Right cardiac atrium (tissue), 5 donors: ENCODE data around the gene ARPC2. TPM values are rescaled to one million over a fixed set of nuclear protein-coding genes. Genes with fewer than 3 reads are reported as not detected.

Experiments used
- ATAC-seq, 2 donors: fragments of 200-7000 bp; cut with Tn5 transposase; one replicate each; pipeline versions ENCODE4 v1.8.0 to v1.9.1; 2020; ENCODE audit warnings: moderate library complexity in 2 of 2, mild to moderate bottlenecking in 1 of 2
- DNase-seq, 3 donors: peaks; one replicate each; pipeline ENCODE4 v3.0.0-alpha.2; 2020
- H3K27ac ChIP-seq: one replicate; pipeline ENCODE4 v1.5.1; 2013; ENCODE audit warnings: mild to moderate bottlenecking, low read length, control low read depth, moderate library complexity
- H3K27me3 ChIP-seq: one replicate; pipeline ENCODE4 v1.6.1; 2013; ENCODE audit not compliant: control insufficient read depth, insufficient read depth
- H3K4me1 ChIP-seq: one replicate; pipeline ENCODE4 v1.6.1; 2013; ENCODE audit warnings: low read length; ENCODE audit not compliant: control insufficient read depth, insufficient read depth
- H3K4me3 ChIP-seq: one replicate; pipeline ENCODE4 v1.5.1; 2013; ENCODE audit warnings: low read length, control low read depth
- H3K9me3 ChIP-seq: one replicate; pipeline ENCODE4 v1.6.1; 2013; ENCODE audit warnings: low read length; ENCODE audit not compliant: control insufficient read depth
- WGBS: extraction: QIAGEN DNeasy Blood & Tissue Kit; methylation state at CpG from one replicate; pipeline ENCODE4 v1.1.7; 2013; 5-methylcytosine and 5-hydroxymethylcytosine counted together
- intact Hi-C, 4 donors: fragments of 100-400 bp; cut with DNase I; formaldehyde crosslinking; loops; one replicate each; pipeline versions ENCODE4 v1.11.0 to v1.14.0; 2022 to 2023
- polyA plus RNA-seq: library from polyadenylated mRNA; stranded (reverse); fragments of 200-250 nt; gene quantifications from one replicate; pipeline ENCODE4 v1.2.3, GENCODE V29; 2013
- total RNA-seq, 4 donors: library from RNA; stranded (reverse); fragmentation: NEBNext Ultra II Directional; extraction: Animal tissue kit (Norgen Biotek cat#: 25700); gene quantifications; one replicate each; pipeline ENCODE4 v1.2.1, GENCODE V29; 2021
- donor health status: healthy with polysubstance abuse.
- donor health status: DM: no; HTN: yes; CAD: no.
- donor health status: DM: no; HTN: no; CAD: no.
- donor health status: DM: no; HTN: yes; CAD: no; lungs with severe emphysema.
- donor health status: DM: yes; HTN: yes; CAD: no.

Gene ARPC2
- total and polyA plus RNA-seq, 5 donors, result 110 to 161 (median 132) TPM

DNA sequence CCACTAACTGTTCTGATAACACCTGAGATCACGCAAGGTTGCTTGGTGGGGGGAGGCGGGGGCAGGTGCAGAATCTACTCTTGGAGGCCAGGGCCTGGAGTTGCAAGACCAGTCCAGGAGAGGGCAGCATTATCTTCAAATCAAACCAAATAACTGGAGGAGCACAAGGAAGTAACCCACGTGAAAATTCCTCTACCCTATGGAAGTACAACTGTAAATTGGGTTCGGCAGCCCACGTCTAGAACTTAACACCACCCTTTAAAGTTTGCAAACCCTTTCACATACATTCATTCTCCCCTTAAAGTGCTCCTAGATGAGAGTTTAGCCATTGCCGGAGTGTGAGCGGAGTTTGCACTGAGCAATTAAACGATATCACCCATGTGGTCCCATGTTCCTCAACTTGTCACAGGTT, 30.6 kb upstream of the ARPC2 start:
- Histone ChIP-seq H3K4me1 (no peaks in the 10 kb centered on the region), H3K4me3 (no peak overlapping the region), H3K27ac (no peak overlapping the region), H3K27me3 (no peaks in the 10 kb centered on the region), H3K9me3 (no peaks in the 10 kb centered on the region)
- peak; percentile 45 to 81 (median 64) for DNase-seq
- intact Hi-C loops, result loop anchor here in 2 of 4 donors (5.0 kb wide), 1 partner anchor 71 kb away; no protein-coding TSS in a partner anchor
- peak; percentile 92 to 93 for ATAC-seq
- WGBS, result 35% methylated on average over 8 of the region's 8 CpGs

DNA sequence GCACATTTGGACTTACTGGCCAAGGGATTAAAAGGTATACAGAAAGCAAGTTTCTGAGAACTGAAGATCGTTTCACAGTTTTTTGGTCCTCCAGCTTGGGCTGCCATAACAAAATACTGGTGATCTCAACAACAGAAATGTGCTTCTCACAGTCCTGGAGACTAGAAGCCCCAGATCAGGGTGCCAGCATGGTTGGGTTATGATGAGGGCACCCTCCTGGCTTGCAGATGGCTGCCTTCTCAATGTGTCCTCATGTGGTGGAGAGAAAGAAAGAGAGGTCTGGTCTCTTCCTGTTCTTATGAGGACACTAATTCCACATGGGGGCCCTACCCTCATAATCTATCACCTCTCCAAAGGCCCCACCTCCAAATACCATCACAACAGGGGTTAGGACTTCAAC, 30.1 kb upstream of the ARPC2 start:
- 63% methylated on average over 1 of the region's 1 CpG for WGBS
- Histone ChIP-seq H3K4me1 (no peaks in the 10 kb centered on the region), H3K4me3 (no peak overlapping the region)

DNA sequence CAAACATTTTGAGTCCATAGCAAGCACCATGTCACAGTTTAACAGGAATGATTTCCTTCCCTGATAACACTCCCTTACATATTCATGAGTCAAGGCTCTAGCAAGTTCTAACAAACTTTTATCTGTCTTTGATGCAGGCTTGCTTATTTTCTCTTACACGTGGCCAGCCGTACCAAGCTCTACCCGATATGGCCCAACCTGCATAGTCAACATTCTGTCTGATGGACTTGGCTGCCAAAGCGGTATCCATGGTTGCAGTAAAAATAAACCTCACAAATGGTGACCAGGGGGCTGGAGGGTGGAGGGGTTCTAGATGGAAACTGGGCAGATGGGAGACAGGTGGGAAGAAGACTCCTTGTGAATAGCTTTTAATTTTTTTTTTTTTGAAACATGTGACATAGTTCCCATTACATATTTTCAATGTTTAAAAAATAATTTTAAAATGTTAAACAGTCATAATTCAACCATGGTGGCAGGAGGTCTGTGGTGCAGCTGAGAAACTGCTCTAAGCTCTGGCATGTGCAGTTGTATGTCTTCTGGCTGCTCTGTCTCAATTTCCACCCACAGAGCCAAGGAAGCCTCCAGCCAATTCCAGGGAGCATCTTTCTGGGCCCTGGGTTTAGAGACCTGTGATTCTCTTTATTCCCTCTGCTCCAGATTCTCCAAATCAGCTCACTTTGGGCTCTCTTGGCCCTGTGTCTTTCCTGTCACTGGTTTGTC, 29.5 kb upstream of the ARPC2 start:
- WGBS, result 52% methylated on average over 4 of the region's 4 CpGs
- H3K9me3 ChIP-seq, result no peaks in the 10 kb centered on the region
- H3K4me3 ChIP-seq, result no peak overlapping the region
- H3K27ac ChIP-seq, result no peak overlapping the region
- intact Hi-C loops, result loop anchor here in 2 of 4 donors (5.0 kb wide), 1 partner anchor 70 kb away; no protein-coding TSS in a partner anchor
- DNase-seq, result no peak
- peak in 1 of 2 donors; percentile 34 for ATAC-seq
- H3K4me1 ChIP-seq, result no peaks in the 10 kb centered on the region
- no peaks in the 10 kb centered on the region for H3K27me3 ChIP-seq

More for the DNA sequence above, 30.1 kb upstream of the ARPC2 start:
- Histone ChIP-seq H3K27me3 (no peaks in the 10 kb centered on the region), H3K9me3 (no peaks in the 10 kb centered on the region), H3K27ac (no peak overlapping the region)
- DNase-seq (no peak), ATAC-seq (no peak)
- intact Hi-C loops, result loop anchor here in 2 of 4 donors (5.0 kb wide), 1 partner anchor 70 kb away; no protein-coding TSS in a partner anchor

DNA sequence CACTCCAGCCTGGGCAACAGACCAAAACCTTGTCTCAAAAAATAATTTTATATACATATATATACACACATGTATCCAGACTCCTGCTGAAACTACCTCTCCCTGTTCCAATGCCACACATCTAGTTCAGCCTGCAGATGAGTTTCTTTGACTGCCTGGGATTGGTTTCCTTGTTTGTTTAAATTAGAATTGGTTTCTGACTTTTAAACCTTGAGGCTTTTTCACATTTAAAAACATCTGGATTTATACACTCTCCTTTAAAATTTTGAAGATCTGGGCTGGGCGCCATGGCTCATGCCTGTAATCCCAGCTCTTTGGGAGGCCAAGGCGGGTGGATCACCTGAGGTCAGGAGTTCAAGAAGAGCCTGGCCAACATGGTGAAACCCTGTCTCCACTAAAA, 28.5 kb upstream of the ARPC2 start:
- ATAC-seq (no peak), DNase-seq (no peak)
- no peaks in the 10 kb centered on the region for H3K27me3 ChIP-seq
- 94% methylated on average over 2 of the region's 2 CpGs for WGBS
- intact Hi-C loops, result loop anchor here in 2 of 4 donors (5.0 kb wide), 1 partner anchor 69 kb away; no protein-coding TSS in a partner anchor
- H3K27ac ChIP-seq, result no peak overlapping the region
- no peaks in the 10 kb centered on the region for H3K4me1 ChIP-seq
- H3K4me3 ChIP-seq, result no peak overlapping the region
- no peaks in the 10 kb centered on the region for H3K9me3 ChIP-seq

DNA sequence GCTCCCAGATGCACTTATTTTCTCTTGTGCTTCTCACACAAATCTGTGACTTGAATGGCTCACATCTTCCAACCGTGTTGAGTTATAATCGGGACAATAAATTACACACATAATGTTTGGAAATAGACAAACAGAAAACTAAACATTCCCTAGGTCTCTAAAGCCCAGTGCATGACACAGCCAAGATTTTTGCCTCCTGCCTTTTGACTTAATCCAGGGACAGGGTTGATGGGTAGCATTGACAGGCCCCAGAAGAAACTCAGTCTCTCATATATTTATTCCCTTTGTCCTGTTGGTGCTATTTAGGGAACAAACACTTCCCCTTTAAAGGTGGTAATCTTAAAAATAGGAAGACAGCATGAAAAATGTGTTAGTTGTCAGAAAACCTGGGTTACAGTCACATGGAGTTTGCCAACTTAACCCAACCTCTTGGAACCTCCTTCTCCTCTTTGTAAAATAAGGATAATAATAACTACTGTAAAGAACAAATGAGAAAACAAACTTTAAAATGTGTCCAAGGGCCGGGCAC, 24.0 kb upstream of the ARPC2 start:
- H3K27me3 ChIP-seq, result no peaks in the 10 kb centered on the region
- intact Hi-C loops, result no loop called here
- no peak overlapping the region for H3K27ac ChIP-seq
- DNase-seq (no peak), ATAC-seq (no peak)
- H3K4me3 ChIP-seq, result no peak overlapping the region
- no peaks in the 10 kb centered on the region for H3K9me3 ChIP-seq
- WGBS, result 73% methylated on average over 3 of the region's 3 CpGs
- no peaks in the 10 kb centered on the region for H3K4me1 ChIP-seq

DNA sequence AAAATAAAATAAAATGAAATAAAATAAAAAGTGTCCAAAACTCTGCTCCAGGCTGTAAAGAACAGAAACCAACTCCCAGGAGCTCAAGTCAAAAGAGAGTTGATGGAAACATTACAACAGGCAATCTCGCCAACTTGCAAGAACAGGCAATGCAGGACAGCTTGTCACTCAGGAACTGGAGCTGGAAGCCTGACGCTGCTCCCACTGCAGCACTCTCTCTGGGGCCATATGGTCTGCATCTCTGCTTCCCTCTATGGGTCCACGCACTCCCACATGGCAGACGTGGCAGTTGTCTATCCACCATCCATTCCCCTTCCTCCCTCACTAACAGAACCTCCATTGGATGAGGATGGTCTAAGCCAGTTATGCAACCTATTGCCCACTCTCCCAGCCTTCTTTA, 23.3 kb upstream of the ARPC2 start:
- Histone ChIP-seq H3K4me3 (no peak overlapping the region), H3K9me3 (no peaks in the 10 kb centered on the region), H3K27ac (no peak overlapping the region), H3K4me1 (no peaks in the 10 kb centered on the region), H3K27me3 (no peaks in the 10 kb centered on the region)
- ATAC-seq (no peak), DNase-seq (no peak)
- intact Hi-C loops, result no loop called here
- 81% methylated on average over 4 of the region's 4 CpGs for WGBS

DNA sequence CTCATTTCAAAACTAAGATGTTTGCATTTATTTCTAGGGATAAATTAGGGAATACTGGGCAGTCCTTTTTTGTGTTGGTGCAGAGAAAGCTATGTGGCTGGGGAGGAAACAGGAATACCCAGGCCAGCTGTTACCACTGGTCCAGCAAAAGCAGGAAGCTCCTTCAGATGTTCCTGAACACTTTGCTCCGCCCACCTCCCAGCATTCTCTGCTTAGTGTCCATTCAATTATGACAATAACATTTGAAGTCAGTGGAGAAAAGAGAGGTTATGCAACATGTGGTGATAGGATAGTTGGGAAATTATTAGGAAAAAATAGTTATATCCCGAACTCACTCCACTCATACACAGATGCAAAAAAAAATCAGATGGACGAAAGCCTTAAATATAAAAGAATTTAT, 22.1 kb upstream of the ARPC2 start:
- intact Hi-C loops, result no loop called here
- ATAC-seq, result no peak
- DNase-seq, result peak in 2 of 3 donors; percentile 19 to 59
- Histone ChIP-seq H3K27me3 (no peaks in the 10 kb centered on the region), H3K27ac (no peak overlapping the region), H3K4me3 (no peak overlapping the region), H3K9me3 (no peaks in the 10 kb centered on the region), H3K4me1 (no peaks in the 10 kb centered on the region)
- WGBS, result 87% methylated on average over 3 of the region's 3 CpGs

DNA sequence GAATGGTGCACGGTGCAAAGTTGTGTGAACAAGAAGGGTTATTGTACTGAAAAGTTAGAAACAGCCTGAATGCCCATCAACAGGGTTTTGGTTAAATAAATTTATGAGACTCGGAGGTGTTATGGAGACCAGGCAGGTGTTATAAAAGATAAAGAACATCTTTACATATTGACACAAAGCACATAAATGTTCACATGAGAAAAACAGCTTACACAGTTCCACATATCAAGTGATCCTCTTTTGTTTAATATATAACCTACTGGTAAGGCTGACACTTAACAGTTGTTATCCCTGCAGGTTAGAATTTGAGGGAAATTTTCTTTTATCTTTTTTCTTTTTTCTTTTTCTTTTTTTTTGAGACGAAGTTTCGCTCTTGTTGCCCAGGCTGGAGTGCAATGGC, 20.0 kb upstream of the ARPC2 start:
- no peak overlapping the region for H3K4me3 ChIP-seq
- DNase-seq (no peak), ATAC-seq (no peak)
- no peaks in the 10 kb centered on the region for H3K27me3 ChIP-seq
- WGBS, result 89% methylated on average over 4 of the region's 4 CpGs
- no peak overlapping the region for H3K27ac ChIP-seq
- intact Hi-C loops, result no loop called here
- H3K4me1 ChIP-seq, result no peaks in the 10 kb centered on the region
- no peaks in the 10 kb centered on the region for H3K9me3 ChIP-seq

DNA sequence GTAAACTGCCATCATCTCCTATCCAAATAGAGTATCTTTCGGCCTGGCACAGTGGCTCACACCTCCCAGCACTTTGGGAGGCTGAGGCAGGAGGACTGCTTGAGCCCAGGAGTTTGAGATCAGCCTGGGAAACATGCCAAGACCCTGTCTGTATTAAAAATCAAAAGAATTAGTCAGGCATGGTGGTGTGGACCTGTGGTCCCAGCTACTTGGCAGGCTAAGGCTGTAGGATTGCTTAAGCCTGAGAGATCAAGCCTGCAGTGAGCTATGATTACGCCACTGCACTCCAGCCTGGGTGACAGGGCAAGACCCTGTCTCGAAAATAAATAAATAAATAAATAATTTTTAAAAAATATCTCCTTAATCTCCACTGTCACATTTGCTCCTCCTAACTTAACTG, 14.7 kb upstream of the ARPC2 start:
- H3K9me3 ChIP-seq, result no peaks in the 10 kb centered on the region
- H3K4me3 ChIP-seq, result no peak overlapping the region
- intact Hi-C loops, result no loop called here
- no peak for DNase-seq
- H3K27me3 ChIP-seq, result no peaks in the 10 kb centered on the region
- WGBS, result 88% methylated on average over 3 of the region's 3 CpGs
- H3K4me1 ChIP-seq, result no peaks in the 10 kb centered on the region
- no peak for ATAC-seq
- no peak overlapping the region for H3K27ac ChIP-seq

DNA sequence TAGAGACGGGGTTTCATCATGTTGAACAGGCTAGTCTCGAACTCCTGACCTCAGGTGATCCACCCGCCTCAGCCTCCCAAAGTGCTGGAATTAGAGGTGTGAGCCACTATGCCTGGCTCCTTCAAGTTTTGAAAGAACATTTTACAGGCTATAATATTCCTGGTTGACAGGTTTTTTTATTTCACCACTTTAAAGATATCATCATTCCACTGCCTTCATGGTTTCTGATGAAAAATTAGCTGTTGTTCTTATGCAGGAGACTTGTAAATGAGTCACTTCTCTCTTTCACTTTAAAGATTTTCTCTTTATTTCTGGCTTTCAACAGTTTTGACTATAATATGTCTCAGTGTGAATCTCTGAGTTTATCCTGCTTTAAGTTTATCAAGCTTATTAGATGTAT, 7.9 kb upstream of the ARPC2 start:
- no peak overlapping the region for H3K4me3 ChIP-seq
- no peak for ATAC-seq
- H3K4me1 ChIP-seq, result no peaks in the 10 kb centered on the region
- no peak overlapping the region for H3K27ac ChIP-seq
- intact Hi-C loops, result no loop called here
- H3K9me3 ChIP-seq, result no peaks in the 10 kb centered on the region
- 95% methylated on average over 3 of the region's 3 CpGs for WGBS
- no peak for DNase-seq
- no peaks in the 10 kb centered on the region for H3K27me3 ChIP-seq

DNA sequence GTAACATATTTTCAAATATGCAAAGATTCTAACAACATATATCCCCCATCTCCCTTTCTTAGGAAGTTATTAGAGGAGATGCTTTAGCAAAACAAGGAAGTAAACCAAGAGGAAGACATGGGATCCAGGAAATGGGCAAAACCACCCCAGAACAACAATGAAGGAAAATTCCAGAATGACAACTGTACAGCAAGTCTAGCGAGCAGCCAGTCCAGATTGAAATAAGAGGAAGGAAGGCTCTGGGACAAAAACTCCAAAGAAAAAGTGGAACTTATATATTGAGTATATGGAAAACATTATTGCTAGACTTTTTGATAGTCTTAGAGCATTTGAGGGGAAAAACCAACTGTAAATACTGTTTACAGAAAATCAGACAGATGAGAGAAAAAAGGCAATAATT, 2.9 kb upstream of the ARPC2 start:
- WGBS, result 68% methylated on average over 1 of the region's 1 CpG
- Histone ChIP-seq H3K4me1 (peaks cover 8% of the 10 kb centered on the region), H3K4me3 (no peak overlapping the region), H3K27ac (no peak overlapping the region), H3K9me3 (no peaks in the 10 kb centered on the region), H3K27me3 (no peaks in the 10 kb centered on the region)
- intact Hi-C loops, result no loop called here
- ATAC-seq (no peak), DNase-seq (no peak)
